ACHN (cell line): ENCODE data around the gene FBXL13.
A peak's percentile ranks its signal among the peaks of the same experiment; 100 is the strongest.
"Not testable (repeated sequence)": the region's sequence is repeated elsewhere in the genome, so short reads cannot be mapped to it uniquely, and the experiment has no call there.

Experiments
- DNase-seq: peaks from one replicate; pipeline ENCODE4 v3.0.0-alpha.2; 2015
- in situ Hi-C: cut with HindIII; loops from 2 replicates; pipeline ENCODE4 v1.10.0; 2017; ENCODE audit warnings: low sequenced_read_pairs, low pct_ligation_motif_present, low pct_unique_long_range_greater_than_20kb

FBXL13 gene

DNA sequence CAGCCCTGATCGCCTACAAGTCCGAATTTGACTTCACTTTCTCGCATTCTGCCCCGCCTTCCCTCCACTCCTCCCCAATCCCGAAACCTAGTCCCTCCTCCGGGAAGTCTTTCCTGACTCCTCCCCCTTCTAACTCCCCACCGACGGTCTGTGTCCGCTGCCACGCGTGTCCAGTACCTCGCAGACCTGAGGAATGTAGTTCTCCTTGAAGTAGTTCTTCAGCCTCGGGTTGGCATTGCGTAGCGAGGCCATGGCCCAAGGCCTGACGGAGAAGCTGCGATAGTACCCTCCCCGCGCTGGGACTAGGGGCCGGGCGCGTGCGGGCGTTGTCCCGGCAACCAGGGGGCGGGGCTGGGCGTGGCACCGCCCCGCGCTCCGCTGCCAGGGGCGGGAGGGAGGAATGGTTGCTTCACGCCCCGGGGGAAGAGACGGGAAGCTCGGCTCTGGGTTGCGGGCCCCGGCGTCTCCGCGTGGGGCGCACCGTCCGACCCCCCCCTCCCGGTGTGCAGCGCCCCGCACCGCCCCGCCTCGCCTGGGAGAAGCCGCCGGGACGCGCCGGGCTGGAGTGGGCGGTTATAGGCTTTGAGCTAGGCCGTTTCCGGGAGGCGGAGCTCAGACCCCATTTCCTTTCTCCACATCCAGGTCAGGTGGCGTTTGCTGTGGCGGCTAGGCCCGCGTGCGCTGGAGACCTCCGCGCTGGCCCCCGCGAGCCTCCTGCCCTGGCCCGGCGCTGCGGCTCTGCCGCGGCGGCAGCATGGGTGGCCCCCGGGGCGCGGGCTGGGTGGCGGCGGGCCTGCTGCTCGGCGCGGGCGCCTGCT lies at the start of gene FBXL13, which contains the start of gene ARMC10:
FBXL13 (minus strand) TSS at position 278 of the 818 bp plus-strand sequence.
ARMC10 (plus strand) TSS at position 622 of the 818 bp plus-strand sequence; CDS start at position 755, 133 bp downstream.
- in situ Hi-C loops, result no loop called here
- DNase-seq, result peak; percentile 96

DNA sequence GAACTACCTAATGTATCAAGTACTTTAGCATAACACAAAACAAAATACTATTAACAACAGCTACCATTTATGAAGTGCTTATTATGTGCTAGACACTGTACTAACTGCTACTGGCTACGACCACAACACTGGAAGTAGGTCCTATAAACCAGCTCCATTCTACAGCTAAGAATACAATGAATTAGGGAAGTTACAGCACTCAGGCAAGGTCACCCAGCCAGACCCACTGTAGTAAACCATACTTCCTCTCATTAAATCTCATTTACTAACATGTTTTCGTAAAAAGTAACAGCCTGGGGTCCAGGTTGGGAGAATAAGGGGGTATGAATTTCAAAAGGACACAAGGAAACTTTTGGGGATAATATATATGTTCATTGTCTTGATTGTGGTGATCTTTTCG lies 48.9 kb upstream of the FBXL13 start:
- in situ Hi-C loops, result no loop called here
- DNase-seq, result no peak

DNA sequence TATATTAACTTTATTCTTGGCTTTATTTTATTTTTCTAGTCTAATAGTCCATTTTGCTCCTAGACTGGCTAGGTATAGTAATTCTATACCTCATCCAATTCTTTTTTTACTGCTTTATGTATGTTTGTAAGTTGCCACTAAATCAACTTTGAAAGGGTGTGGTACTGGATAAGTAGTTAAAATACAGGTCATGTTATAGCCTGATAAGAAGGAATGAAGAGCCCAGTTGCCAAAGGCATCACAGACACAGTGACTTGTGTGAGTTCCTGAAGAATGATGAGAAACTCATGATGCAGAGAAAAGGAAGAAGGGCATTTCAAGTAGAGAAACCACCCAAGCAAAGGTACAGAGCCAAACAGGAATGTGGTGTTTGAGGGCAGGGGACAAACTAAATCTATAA lies 47.0 kb upstream of the FBXL13 start:
- in situ Hi-C loops, result no loop called here
- no peak for DNase-seq

DNA sequence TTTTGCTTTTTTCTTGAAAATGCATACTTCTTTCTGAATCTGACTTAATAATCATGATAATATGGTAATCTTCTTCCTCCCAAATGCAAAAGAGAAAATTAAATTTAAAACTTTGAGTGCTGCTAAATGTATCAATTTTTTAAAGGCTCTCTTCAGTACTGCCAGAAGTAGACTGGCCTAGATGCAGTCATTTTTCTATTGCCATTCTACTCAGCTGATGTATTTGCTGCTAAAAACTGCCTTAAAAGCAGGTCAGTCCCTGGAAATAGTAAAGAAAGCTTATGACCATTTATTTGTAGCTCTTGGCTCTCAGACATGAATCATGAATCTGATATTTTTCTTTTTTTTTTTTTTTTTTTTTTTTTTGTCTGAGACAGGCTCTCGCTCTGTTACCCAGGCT lies 45.8 kb upstream of the FBXL13 start:
- in situ Hi-C loops, result no loop called here

DNA sequence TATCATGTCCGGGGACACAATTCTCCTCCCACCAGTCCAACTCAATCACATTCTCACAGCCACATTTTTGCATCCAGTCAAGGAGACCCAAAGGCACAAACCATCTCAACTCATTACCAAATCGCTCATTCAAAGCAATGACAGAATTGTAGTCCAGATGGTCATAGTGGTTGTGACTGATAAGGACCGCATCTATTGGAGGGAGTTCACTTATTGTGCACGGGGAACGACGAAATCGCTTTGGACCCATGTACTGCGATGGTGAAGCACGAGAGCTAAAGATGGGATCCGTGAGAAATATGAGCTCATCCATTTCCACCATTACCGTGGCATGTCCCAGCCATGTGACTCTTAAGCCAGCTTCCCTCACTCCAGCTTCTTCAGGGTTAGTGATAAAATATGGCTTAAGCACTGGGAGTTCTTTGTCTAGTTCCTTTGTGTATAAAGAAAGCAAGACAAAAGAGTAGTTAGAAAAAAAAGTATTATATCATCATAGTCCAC lies 45.2 kb upstream of the FBXL13 start:
- in situ Hi-C loops, result no loop called here
- DNase-seq, result no peak

More for the DNA sequence above, 45.8 kb upstream of the FBXL13 start:
- DNase-seq, result no peak

DNA sequence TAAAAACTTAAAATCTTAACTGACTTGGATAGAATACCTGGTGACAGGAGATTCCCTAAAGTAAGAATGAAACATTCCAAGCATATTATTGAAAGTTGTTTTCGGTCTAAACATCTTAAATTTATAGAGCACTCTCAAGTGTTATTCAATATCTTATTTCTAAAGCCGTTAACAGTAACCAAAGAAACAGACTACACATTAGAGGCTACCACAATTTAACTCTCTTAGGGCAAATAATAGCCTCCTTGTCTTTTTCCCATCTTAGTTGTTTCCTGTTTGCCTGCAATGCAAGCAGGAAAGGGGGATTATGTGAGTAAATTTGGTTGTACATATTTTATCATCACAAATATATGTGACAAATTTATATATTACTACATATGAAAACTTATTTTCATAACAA lies 42.9 kb upstream of the FBXL13 start:
- in situ Hi-C loops, result no loop called here

DNA sequence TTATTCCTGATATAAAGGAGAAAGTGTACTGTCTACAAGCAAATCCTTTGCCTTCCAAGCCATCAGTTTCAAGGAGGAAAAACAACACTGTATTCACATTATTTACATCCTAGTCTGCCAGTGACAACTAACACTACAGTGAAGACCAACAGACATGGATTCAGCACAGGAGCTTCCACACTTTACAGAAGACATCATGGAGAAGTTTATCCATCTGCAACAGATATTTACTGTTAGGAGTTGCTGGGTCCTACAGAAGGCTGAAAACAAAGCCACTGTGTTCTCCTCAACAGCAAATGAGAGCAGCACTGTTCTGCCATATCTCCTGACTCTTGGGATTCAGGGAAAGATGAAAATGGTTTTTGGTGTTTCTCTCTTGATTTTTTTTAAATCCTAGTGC lies 42.4 kb upstream of the FBXL13 start:
- in situ Hi-C loops, result no loop called here
- DNase-seq, result no peak

More for the DNA sequence above, 42.9 kb upstream of the FBXL13 start:
- DNase-seq, result no peak

DNA sequence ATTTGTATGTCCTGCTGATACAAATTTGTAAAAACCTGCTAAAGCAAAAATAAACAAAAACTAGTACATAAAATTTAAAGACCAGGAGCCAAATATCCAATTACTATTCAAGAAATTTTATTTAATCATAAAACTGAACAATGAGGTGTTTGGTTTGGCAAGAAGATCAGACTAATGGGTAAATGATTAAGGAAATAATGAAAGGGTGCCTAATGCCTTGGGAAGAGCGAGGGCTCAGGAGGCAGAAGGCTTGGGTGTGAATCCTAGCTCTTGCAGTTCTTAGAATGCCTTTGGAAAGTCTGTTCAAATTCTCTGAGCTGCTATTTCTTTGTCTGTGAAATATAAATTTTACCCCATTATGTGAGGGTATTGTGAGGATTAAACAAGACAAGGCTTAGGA lies 41.9 kb upstream of the FBXL13 start:
- DNase-seq, result no peak
- in situ Hi-C loops, result no loop called here

DNA sequence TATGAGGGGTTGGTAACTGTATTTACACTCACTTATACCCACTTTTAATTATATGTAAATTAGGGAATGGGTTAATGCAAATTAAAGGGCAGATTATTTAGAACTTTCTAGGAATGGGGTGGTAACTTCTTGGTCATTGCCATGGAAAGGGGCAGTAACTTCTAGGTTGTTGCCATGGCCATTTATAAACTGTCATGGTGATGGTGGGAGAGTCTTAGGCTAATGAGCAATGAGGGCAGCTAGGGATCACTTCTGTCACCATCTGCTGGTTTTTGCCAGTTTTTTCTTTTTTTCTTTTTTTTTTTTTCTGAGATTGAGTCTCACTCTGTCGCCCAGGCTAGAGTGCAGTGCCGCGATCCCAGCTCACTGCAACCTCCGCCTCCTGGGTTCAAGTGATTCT lies 41.2 kb upstream of the FBXL13 start:
- no peak for DNase-seq
- in situ Hi-C loops, result no loop called here

DNA sequence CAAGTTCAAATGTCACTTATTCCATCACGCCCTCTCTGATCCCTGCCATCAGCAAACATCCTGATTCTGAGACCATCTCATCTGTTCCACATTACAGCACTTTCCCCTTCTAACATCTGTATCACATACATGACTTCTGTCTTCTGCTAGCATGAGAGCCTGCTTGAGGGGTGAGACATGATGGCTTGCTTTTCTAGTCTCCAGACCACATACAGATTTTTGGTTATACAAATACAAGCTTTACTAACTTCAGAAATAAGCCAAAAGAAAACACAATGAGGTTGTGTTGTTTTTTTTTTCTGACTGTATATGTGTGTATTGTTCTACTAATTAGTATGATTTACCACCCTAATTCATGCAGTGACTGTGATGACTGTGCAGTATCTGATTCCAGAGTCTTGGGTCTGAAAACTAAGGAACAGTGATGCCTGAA lies 40.0 kb upstream of the FBXL13 start:
- no peak for DNase-seq

DNA sequence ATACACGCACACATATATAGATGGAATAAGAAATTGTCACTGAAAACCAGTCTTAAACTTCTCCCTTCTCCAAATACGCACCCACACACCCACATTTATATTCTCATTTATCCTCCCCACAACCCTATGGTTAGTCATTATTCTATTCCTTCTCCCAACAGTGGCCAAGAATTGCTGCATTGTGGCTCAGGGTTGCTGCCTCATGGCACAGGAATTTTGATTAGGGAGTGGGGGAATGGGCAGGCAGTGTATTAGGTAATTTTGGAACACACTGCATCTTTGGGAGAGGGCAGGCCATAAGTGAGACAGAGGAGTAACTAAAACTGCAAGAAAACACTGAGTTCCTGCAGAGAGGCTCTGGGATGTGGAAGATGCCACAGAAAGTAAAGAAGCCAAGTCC lies 38.6 kb upstream of the FBXL13 start:
- in situ Hi-C loops, result no loop called here
- peak; percentile 93 for DNase-seq

More for the DNA sequence above, 40.0 kb upstream of the FBXL13 start:
- in situ Hi-C loops, result no loop called here

DNA sequence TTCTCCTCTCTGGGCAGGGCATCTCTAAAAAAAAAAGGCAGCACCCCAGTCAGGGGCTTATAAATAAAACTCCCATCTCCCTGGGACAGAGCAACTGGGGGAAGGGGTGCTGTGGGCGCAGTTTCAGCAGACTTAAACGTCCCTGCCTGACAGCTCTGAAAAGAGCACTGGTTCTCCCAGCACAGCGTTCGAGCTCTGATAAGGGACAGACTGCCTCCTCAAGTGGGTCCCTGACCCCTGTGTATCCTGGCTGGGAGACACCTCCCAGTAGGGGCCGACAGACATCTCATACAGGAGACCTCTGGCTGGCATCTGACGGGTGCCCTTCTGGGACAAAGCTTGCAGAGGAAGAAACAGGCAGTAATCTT lies 32.1 kb upstream of the FBXL13 start:
- in situ Hi-C loops, DNase-seq: not testable (repeated sequence)

DNA sequence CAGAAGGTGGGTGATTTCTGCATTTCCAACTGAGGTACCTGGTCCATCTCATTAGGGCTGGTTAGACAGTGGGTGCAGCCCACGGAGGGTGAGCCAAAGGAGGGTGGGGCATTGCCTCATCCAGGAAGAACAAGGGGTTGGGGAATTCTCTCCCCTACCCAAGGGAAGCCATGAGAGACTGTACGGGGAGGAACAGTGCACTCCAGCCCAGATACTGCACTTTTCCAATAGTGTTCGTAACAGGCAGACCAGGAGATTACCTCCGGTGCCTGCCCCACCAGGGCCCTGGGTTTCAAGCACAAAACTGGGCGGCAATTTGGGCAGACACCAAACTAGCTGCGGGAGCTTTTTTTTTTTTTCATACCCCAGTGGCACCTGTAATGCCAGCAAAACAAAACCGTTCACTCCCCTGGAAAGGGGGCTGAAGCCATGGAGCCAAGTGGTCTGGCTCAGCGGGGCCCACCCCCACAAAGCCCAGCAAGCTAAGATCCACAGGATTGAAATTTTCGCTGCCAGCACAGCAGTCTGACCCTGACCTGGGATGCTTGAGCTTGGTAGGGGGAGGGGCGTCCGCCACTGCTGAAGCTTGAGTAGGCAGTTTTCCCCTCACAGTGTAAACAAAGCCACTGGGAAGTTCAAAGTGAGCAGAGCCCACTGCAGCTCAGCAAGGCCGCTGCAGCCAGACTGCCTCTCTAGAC lies 31.6 kb upstream of the FBXL13 start:
- no peak for DNase-seq
- in situ Hi-C loops, result no loop called here

DNA sequence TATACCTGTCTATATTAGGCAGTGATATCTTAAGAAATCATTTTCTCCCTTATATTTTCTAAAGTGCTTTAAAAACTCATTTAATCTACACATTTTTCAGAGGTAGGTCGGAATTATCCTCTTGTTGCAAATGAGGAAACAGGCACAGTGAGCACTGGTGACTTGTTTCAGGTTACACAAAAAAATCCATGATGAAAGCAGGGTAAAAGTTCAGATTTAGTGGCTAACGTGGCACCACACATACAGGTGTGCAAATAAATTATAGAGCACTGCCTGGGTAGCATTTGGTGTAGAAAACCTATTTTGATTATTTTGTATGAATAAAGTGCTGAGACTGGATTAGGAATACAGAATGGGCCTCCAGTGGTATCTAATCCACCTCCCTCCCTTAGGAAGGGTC lies 26.9 kb upstream of the FBXL13 start:
- in situ Hi-C loops, result no loop called here
- DNase-seq, result no peak

DNA sequence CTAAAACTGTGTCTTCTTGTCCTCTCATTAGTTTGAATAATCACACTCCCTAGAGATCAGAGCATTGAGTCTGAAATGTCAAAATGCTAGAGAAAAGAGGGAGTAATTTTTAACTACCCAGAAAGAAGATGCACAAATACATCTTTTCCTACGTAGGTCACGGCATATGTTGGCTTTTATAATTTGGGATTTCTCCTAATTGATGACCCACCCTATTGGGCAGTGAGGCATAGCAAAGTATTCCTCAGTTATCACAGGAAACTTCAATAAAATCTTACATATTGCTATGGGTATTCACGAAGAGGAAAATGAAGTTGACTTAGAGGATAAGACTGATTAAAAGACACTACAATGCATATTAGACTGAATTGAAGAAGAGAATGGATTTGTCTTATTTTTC lies 25.8 kb upstream of the FBXL13 start:
- in situ Hi-C loops, result no loop called here

DNA sequence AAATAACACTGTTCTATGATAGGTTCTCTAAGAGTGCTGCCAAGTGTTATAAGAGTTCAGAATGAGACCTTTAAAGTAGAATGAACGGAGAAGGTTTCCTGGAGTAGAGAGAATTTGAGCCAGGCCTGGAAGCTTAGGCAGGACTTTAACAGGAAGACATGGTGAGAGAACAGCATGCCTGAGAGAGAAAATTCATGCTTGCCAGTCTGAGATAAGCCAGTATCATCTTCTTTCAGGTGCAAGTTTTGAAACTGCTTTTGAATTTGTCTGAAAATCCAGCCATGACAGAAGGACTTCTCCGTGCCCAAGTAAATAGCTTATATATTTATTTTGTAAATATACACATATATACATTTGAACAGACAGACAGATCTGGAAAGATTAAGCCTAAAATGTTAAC lies 22.4 kb upstream of the FBXL13 start:
- DNase-seq, result no peak
- in situ Hi-C loops, result no loop called here

More for the DNA sequence above, 25.8 kb upstream of the FBXL13 start:
- no peak for DNase-seq

DNA sequence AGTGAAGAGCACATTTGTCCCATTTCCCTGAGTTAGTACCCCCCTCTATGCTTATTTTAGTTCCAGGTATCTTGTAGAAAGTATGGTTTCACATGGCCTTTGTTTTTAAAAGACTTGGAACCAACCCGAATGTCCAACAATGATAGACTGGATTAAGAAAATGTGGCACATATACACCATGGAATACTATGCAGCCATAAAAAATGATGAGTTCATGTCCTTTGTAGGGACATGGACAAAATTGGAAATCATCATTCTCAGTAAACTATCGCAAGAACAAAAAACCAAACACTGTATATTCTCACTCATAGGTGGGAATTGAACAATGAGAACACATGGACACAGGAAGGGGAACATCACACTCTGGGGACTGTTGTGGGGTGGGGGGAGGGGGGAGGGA lies 21.0 kb upstream of the FBXL13 start:
- DNase-seq, in situ Hi-C loops: not testable (repeated sequence)

DNA sequence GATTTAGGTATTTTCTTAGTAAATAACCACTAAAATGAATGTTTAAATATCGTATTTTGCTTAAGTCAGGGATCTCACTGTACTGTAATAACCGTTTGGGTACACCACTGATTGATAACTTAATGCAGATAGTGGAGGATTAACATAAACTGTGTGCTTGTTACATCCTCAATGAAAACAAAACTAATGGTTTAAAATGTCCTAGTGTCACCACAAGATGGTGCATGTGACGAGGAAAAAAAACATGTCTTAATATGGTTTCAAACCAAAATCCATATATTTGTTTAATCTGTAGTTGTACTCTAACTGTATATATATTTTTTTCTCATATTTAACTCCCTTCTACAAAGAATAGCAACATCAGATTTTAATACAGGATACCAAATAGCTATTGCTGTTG lies 19.5 kb upstream of the FBXL13 start:
- peak; percentile 25 for DNase-seq
- in situ Hi-C loops, result no loop called here

DNA sequence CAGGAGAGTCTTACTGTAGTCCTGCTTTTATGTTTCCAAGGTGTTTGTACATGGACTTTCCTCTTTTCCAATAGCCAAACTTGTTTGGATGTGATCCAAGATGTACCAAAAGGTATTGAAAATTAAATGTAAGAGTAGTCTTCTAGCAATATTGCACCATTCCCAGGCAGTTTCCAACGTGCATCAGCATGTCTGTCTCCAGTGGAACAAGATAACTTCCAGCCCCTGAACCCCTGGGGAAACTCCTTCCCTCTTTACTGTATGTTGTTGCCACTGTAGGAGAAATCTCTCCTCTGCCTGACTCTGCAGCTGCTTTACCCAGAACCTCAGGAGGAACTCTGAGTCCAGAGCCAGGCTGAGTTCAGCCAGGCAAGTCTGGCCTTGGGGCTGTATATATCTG lies 18.8 kb upstream of the FBXL13 start:
- DNase-seq, result no peak
- in situ Hi-C loops, result no loop called here

DNA sequence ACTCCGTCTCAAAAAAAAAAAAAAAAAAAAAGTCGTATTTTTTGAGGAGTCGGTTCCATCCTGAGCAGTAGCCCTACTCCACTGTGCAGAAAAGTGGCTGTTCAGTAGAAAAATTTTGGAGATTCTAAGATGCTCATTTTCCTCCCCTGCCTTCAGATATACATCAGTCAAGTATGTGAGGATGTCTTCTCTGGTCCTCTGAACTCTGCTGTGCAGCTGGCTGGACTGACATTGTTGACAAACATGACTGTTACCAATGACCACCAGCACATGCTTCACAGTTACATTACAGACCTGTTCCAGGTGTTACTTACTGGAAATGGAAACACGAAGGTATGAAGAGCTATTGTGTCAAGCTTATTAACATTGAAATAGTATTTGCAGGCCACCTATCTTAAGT lies 17.7 kb upstream of the FBXL13 start:
- in situ Hi-C loops, DNase-seq: not testable (repeated sequence)
